T follicular helper cell (primary cell): Measurements from ENCODE around the gene MAS1L.

ENCODE experiments used
- DNase-seq: peaks from one replicate; pipeline ENCODE4 v3.0.0-alpha.2; 2020; ENCODE audit warnings: low read depth

Gene MAS1L

GRCh38 chr6:29510746-29511300, 23.1 kb upstream of the MAS1L start:
- no peak for DNase-seq

GRCh38 chr6:29510202-29510601, 22.4 kb upstream of the MAS1L start:
- no peak for DNase-seq

GRCh38 chr6:29509711-29510110, 22.0 kb upstream of the MAS1L start:
- DNase-seq = no peak

- no peak for DNase-seq
These were observed 21.5 kb upstream of the MAS1L start for GRCh38 chr6:29509239-29509638.

- no peak for DNase-seq
These were observed 19.6 kb upstream of the MAS1L start for GRCh38 chr6:29507319-29507718.

GRCh38 chr6:29506446-29507067, 18.8 kb upstream of the MAS1L start:
- no peak for DNase-seq

- no peak for DNase-seq
These were observed 18.1 kb upstream of the MAS1L start for GRCh38 chr6:29505808-29506207.

- DNase-seq = no peak
These were observed 17.2 kb upstream of the MAS1L start for GRCh38 chr6:29504961-29505360.

GRCh38 chr6:29502597-29502996, 14.8 kb upstream of the MAS1L start:
- no peak for DNase-seq

- no peak for DNase-seq
These were observed 14.4 kb upstream of the MAS1L start for GRCh38 chr6:29502181-29502580.

GRCh38 chr6:29501106-29501505, 13.3 kb upstream of the MAS1L start:
- no peak for DNase-seq

GRCh38 chr6:29500594-29500993, 12.8 kb upstream of the MAS1L start:
- DNase-seq = no peak

- no peak for DNase-seq
These were observed 11.9 kb upstream of the MAS1L start for GRCh38 chr6:29499704-29500103.

GRCh38 chr6:29496961-29497360, 9.2 kb upstream of the MAS1L start:
- DNase-seq = no peak

- DNase-seq = no peak
These were observed 7.8 kb upstream of the MAS1L start for GRCh38 chr6:29495571-29495970.

GRCh38 chr6:29494131-29494530, 6.4 kb upstream of the MAS1L start:
- DNase-seq = no peak

GRCh38 chr6:29493261-29493660, 5.5 kb upstream of the MAS1L start:
- DNase-seq = no peak

GRCh38 chr6:29491574-29491973, 3.8 kb upstream of the MAS1L start:
- DNase-seq = no peak

- no peak for DNase-seq
These were observed 2.8 kb upstream of the MAS1L start for GRCh38 chr6:29490552-29490951.

- DNase-seq = no peak
These were observed 2.3 kb upstream of the MAS1L start for GRCh38 chr6:29490055-29490454.

- no peak for DNase-seq
These were observed 1.5 kb upstream of the MAS1L start for GRCh38 chr6:29489286-29489685.

GRCh38 chr6:29488874-29489273, 1.1 kb upstream of the MAS1L start:
- no peak for DNase-seq

GRCh38 chr6:29487131-29487530, 625 bp downstream of the MAS1L start:
- DNase-seq = no peak

- no peak for DNase-seq
These were observed 1.2 kb downstream of the MAS1L start for GRCh38 chr6:29486577-29486976.
